GM21737 (cell line): ENCODE measurements around the gene EPS8L2.
"Not testable (repeated sequence)": the region's sequence is repeated elsewhere in the genome, so short reads cannot be mapped to it uniquely, and the experiment has no call there.

ENCODE experiments used
- ATAC-seq: cut with Tn5 transposase; IDR thresholded peaks from one replicate; pipeline ENCODE4 v1.9.1; 2021; ENCODE audit warnings: mild to moderate bottlenecking, moderate library complexity; ENCODE audit not compliant: unreplicated experiment

EPS8L2 gene

GRCh38 chr11:724049-724777 lies 18.2 kb downstream of the EPS8L2 start:
- ATAC-seq: no peak

- no peak for ATAC-seq
Observed at GRCh38 chr11:724778-725386, 18.9 kb downstream of the EPS8L2 start.

- ATAC-seq: no peak
Observed at GRCh38 chr11:725624-726202, 19.7 kb downstream of the EPS8L2 start.

GRCh38 chr11:726278-727220 lies 20.5 kb downstream of the EPS8L2 start:
- peak; percentile 29 for ATAC-seq

DNA sequence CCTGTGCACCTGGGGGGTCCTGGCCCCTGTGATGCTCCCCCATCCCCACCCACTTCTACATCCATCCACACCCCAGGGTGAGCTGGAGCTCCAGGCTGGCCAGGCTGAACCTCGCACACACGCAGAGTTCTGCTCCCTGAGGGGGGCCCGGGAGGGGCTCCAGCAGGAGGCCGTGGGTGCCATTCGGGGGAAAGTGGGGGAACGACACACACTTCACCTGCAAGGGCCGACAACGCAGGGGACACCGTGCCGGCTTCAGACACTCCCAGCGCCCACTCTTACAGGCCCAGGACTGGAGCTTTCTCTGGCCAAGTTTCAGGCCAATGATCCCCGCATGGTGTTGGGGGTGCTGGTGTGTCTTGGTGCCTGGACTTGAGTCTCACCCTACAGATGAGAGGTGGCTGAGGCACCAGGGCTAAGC lies 21.3 kb downstream of the EPS8L2 start:
- ATAC-seq: no peak

GRCh38 chr11:727859-728748 lies 22.1 kb downstream of the EPS8L2 start:
- ATAC-seq: peak; percentile 50

DNA sequence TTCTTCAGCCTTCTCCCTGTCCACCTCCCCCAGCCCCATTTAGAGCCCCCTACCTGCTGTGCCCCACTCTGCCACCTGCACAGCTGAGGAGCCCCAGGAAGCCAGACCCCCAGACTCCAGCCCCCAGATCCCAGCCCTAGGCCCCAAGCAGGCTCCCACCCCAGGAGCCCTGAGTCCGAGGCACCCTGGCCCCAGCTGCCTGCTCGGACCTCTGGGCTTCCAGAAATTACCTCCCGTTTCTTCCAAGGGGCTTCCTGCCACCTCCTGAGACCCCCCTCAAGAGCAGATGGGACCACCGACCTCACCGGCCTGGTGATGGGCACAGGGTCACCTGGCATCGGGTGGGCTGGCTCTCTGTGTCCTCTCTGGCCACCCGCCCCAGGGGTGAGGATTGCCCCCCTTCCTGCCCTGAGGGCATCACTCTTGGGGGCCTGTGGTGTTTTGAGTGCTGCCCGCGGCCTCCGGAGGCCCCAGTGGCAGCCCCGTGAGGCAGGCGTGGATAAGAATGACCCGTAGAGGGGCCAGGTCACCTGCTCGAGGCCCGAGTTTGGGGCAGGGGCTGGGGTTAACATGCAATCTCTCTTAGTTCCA lies 23.0 kb downstream of the EPS8L2 start:
- no peak for ATAC-seq

DNA sequence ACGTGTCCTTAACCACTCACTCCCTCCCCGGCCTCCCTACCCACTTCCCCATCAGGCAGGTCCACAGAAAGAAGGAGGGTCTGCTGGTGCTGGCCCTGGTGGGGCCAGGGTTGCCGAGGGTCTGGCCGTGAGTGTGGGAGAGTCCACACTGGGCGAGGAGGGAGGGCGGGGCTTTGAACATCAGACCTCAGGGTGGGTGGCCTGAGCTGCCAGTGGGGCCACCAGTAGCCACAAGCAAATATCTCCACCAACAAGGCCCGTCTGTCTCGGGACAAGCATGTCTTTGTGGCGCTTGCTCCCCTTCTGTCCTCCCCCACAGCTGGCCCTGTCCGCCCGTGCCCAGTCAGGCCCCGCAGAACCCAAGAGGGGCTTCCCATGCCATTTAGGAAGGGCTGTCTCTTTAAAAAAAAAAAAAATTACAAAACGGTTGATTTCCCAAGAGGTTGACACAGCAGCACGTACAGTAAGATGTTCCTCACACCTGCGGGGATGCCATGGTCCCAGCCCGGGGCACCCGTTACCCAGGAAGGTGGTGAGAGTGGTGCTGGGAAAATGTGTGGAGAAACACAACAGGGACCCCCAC lies 23.6 kb downstream of the EPS8L2 start:
- ATAC-seq: no peak

DNA sequence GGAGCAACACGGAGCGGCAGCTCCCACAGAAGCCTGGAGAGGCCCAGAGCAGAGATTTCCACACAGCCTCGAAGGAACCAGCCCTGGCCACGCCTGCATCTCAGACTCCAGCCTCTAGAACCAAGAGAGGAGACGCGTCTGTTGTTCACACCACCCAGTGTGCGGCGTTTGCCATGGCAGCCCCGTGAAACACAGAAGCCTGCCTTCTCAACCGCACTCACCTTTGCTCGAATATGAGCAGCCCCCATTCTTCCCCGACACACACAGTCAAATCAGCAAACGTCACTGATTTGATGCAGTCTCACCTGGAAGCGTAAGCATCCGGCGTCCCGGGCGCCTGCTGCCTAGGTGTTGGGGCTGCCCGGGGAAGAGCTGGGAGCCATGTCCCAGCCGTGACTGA lies 27.0 kb downstream of the EPS8L2 start:
- ATAC-seq: no peak

- not testable (repeated sequence) for ATAC-seq
Observed at GRCh38 chr11:734541-734940, 28.5 kb downstream of the EPS8L2 start.

DNA sequence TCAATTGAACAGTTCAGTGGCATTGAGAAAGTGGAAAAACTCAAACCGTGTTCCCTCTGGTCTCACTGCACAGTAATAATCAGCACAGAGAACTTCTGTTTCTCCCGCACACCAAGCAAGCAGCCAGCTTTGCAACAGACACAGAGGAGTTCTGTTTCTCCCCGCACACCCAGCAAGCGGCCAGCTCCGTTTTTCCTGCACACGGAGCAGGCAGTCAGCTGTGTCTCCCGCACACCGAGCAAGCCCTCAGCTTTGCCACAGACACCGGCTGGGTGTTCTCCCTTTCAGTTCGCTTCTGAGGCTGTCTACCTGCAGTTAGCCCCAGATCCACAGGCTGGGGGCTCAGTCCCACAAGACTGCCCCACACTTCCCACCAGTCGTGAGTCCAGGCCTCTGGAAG lies 31.3 kb downstream of the EPS8L2 start:
- ATAC-seq: no peak

GRCh38 chr11:737899-738298 lies 31.9 kb downstream of the EPS8L2 start:
- not testable (repeated sequence) for ATAC-seq

DNA sequence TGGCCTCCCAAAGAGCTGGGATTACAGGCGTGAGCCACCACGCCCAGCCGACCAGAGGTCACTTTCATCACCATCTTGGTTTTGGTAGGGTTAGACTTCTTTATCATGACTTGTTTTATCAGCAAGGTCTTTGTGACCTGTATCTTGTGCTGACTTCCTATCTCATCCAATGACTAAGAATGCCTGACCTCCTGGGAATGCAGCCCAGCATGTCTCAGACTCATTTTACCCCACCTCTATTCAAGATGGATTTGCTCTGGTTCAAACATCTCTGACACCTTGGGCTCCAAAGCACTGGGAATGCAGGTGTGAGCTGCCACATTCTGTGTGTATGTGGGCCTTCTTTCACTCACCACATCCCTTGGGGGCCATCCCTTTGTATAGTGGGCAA lies 36.1 kb downstream of the EPS8L2 start:
- no peak for ATAC-seq

- no peak for ATAC-seq
Observed at GRCh38 chr11:742571-743201, 36.7 kb downstream of the EPS8L2 start.

DNA sequence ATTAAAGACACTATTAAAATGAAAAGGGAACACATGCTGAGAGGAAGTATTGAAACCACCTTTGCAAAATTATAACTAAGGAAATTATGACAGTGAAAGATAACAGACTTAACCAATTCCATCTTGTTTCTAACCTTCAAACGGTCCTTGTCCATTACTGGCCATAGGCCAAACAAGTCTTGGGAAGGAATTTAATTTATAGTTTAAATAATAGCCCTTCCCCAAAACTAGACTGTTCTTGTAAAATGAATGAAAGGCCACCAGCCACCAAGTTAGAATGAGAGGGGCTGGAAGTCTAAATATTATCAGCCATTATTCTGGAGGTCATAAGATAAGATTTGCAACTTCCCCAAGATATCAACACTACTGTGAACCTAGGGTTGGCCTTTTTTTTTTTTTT lies 39.4 kb downstream of the EPS8L2 start:
- ATAC-seq: no peak

GRCh38 chr11:746289-747157 lies 40.5 kb downstream of the EPS8L2 start:
- ATAC-seq: peak; percentile 23

- peak; percentile 89 for ATAC-seq
Observed at GRCh38 chr11:747158-748006, 41.4 kb downstream of the EPS8L2 start, which contains the start of gene TALDO1. Gene TALDO1, plus strand, starts transcription at chr11:747464. Its CDS starts 18 bp downstream, at chr11:747482.
